Osteocyte (in vitro differentiated cells): ENCODE data around the gene RAD21L1. TPM values are rescaled to one million over a fixed set of nuclear protein-coding genes. Genes with fewer than 3 reads are reported as not detected.

Experiments used
- DNase-seq: peaks from one replicate; pipeline ENCODE4 v3.0.0; 2021; ENCODE audit warnings: mixed read lengths; ENCODE audit not compliant: unreplicated experiment; ENCODE audit errors: extremely low spot score
- H3K27ac Mint-ChIP-seq: one replicate; pipeline ENCODE4 v1.8.0; 2021; ENCODE audit warnings: mild to moderate bottlenecking, mixed read lengths; ENCODE audit not compliant: unreplicated experiment
- H3K27me3 Mint-ChIP-seq: one replicate; pipeline ENCODE4 v1.8.0; 2021; ENCODE audit warnings: mixed read lengths; ENCODE audit not compliant: unreplicated experiment
- H3K36me3 Mint-ChIP-seq: one replicate; pipeline ENCODE4 v1.8.0; 2021; ENCODE audit warnings: mixed read lengths; ENCODE audit not compliant: unreplicated experiment
- H3K4me1 Mint-ChIP-seq: one replicate; pipeline ENCODE4 v1.8.0; 2021; ENCODE audit warnings: mixed read lengths; ENCODE audit not compliant: unreplicated experiment
- H3K4me3 Mint-ChIP-seq: one replicate; pipeline ENCODE4 v1.8.0; 2021; ENCODE audit warnings: mild to moderate bottlenecking, moderate library complexity, mixed read lengths; ENCODE audit not compliant: unreplicated experiment
- H3K9me3 Mint-ChIP-seq: one replicate; pipeline ENCODE4 v1.8.0; 2021; ENCODE audit warnings: mixed read lengths; ENCODE audit not compliant: unreplicated experiment
- total RNA-seq: library from RNA; stranded (reverse); gene quantifications from 2 replicates; pipeline ENCODE4 v1.2.1, GENCODE V29; 2021
- TF ChIP-seq, protein P1 (sequence below): fragments of 200-600 bp; sonication (generic); IDR thresholded peaks from 2 replicates; pipeline ENCODE4 v1.5.0; 2021; ENCODE audit warnings: antibody characterized with exemption, mild to moderate bottlenecking, moderate library complexity

The RAD21L1 gene
- total RNA-seq, 1 donor from 2014 or later: not detected

DNA sequence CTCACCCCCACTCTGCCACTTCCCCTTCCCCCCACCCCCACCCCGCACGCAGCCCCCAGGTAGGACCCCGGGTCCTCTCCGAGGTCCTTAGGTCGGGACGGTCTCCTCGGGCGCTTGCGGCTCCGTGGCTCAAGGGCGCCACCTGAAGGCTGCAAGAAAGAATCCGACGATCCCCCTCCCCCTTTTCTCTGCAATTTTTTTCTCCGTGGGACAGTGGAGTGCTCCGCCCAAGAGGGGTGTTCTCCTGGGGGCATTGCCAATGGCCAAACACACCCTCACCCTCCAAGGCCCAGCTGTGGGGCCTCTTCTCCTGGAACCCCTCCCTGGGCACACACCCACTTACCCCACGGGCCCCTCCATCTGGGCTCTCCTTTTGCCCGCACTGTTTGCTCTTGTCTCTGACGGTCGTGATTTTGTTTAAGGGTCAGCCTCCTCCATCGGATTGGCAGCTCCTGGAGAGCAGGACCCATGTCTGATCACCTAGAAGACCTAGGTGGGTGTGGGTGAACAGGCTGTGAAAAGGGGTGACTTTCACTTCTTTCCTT, 40.0 kb upstream of the RAD21L1 start:
- peaks cover 46% of the 10 kb centered on the region for H3K27me3 Mint-ChIP-seq
- peak overlapping the region; percentile 62 for H3K4me3 Mint-ChIP-seq
- H3K4me1 Mint-ChIP-seq: peaks cover 10% of the 10 kb centered on the region
- no peak overlapping the region for H3K27ac Mint-ChIP-seq
- TF ChIP-seq, protein P1, sequence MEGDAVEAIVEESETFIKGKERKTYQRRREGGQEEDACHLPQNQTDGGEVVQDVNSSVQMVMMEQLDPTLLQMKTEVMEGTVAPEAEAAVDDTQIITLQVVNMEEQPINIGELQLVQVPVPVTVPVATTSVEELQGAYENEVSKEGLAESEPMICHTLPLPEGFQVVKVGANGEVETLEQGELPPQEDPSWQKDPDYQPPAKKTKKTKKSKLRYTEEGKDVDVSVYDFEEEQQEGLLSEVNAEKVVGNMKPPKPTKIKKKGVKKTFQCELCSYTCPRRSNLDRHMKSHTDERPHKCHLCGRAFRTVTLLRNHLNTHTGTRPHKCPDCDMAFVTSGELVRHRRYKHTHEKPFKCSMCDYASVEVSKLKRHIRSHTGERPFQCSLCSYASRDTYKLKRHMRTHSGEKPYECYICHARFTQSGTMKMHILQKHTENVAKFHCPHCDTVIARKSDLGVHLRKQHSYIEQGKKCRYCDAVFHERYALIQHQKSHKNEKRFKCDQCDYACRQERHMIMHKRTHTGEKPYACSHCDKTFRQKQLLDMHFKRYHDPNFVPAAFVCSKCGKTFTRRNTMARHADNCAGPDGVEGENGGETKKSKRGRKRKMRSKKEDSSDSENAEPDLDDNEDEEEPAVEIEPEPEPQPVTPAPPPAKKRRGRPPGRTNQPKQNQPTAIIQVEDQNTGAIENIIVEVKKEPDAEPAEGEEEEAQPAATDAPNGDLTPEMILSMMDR: peak; percentile 64
- H3K9me3 Mint-ChIP-seq: no peaks in the 10 kb centered on the region
- H3K36me3 Mint-ChIP-seq: no peaks in the 10 kb centered on the region
- no peak for DNase-seq

DNA sequence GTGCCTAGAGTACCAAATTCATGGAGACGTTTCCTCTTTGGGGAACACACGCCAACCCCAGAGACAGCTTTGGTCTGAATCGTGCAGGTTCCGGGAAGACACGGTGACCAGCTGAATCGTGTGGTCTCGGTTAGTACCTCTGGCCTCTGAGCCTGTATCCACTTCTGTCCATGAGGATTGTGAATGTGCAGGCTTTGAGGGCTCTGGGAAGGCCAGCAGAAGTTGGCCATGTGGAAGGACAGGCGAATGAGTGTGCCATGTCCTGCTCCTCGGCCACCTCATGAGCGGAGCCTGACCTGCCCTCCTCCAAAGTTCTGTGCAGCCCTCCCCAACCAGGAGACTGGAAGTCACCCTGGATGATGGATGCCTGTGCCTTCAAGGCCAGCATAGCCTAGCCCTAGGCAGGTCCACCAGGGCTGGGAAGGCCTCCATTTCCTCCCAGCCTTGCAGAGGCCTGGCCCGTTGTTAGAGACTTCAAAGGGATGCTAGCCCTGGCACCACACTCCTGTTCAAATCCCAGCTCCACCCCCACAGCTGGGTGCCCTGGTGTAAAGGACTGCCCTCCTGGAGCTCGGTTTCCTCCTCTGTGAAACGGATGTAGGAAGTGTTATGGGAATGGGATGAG, 39.4 kb upstream of the RAD21L1 start:
- no peak for DNase-seq
- TF ChIP-seq, protein P1: no peak
- H3K9me3 Mint-ChIP-seq: no peaks in the 10 kb centered on the region
- peaks cover 10% of the 10 kb centered on the region for H3K4me1 Mint-ChIP-seq
- peak overlapping the region; percentile 62 for H3K4me3 Mint-ChIP-seq
- H3K36me3 Mint-ChIP-seq: no peaks in the 10 kb centered on the region
- no peak overlapping the region for H3K27ac Mint-ChIP-seq
- H3K27me3 Mint-ChIP-seq: peaks cover 48% of the 10 kb centered on the region

DNA sequence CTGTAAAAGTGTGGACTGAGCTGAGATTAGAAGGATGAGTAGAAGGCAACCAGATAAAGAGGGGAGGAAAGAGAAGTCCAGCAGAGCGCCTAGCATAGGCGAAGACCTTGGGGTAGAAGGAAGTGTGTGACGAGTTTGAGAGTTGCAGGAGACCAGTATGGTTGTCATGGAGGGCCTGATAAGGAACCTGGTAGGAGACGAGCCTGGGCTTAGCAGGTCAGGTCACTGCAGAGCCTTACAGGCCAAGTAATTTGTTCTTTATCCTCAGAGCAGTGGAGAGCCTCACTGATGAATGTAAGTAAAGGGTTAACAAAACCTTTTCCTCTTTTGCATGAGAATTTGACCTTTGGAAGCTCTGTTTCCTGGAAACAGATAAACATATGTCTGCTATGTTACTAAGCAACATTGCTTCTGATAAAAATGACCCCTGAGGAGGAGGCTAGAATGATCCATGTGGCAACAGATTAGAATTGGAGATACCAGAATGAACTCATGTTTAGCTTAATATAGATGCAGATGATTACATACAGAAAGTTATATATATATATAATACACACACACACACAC, 38.2 kb upstream of the RAD21L1 start:
- Mint-ChIP-seq H3K27me3 (peaks cover 42% of the 10 kb centered on the region), H3K27ac (no peak overlapping the region), H3K36me3 (no peaks in the 10 kb centered on the region), H3K4me1 (peaks cover 10% of the 10 kb centered on the region), H3K4me3 (no peak overlapping the region), H3K9me3 (no peaks in the 10 kb centered on the region)
- DNase-seq: no peak
- TF ChIP-seq, protein P1: no peak

DNA sequence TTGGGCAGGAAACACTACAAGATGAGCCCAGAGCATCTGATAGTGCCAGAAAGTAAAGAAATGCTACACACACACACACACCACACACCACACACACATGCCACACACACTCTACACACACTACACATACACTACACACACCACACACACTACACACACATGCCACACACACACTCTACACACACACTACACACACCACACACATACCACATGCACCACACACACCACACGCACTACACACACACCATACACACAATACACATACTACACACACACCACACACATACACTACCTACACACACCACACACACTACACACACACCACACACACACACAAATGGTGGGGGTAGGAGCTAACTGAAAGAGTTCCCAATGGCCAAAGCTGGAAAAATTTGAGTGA, 37.5 kb upstream of the RAD21L1 start:
- H3K4me1 Mint-ChIP-seq: peaks cover 10% of the 10 kb centered on the region
- H3K9me3 Mint-ChIP-seq: no peaks in the 10 kb centered on the region
- H3K4me3 Mint-ChIP-seq: no peak overlapping the region
- no peak overlapping the region for H3K27ac Mint-ChIP-seq
- H3K36me3 Mint-ChIP-seq: no peaks in the 10 kb centered on the region
- no peak for DNase-seq
- H3K27me3 Mint-ChIP-seq: peaks cover 40% of the 10 kb centered on the region
- TF ChIP-seq, protein P1: no peak

DNA sequence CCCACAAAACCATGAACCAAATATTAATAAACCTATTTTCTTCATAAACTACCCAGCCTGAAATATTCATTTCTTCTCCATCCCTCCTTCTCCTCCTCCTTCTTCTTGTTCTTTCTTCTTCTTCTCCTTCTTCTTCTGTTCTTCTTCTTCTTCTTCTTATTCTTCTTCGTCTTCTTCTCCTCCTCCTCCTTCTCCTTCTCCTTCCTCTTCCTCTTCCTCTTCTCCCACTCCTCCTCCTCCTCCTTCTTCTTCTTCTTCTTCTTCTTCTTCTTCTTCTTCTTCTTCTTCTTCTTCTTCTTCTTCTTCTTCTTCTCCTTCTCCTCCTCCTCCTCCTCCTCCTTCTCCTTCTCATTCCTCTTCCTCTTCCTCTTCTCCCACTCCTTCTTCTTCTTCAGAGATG, 36.0 kb upstream of the RAD21L1 start:
- no peak overlapping the region for H3K4me3 Mint-ChIP-seq
- H3K27me3 Mint-ChIP-seq: peaks cover 27% of the 10 kb centered on the region
- no peak for DNase-seq
- no peaks in the 10 kb centered on the region for H3K36me3 Mint-ChIP-seq
- no peak overlapping the region for H3K27ac Mint-ChIP-seq
- no peaks in the 10 kb centered on the region for H3K9me3 Mint-ChIP-seq
- peaks cover 4% of the 10 kb centered on the region for H3K4me1 Mint-ChIP-seq
- TF ChIP-seq, protein P1: no peak
